ENCODE measurements around the gene ATP13A2.
"Not testable (repeated sequence)": the region's sequence is repeated elsewhere in the genome, so short reads cannot be mapped to it uniquely, and the experiment has no call there.

The ATP13A2 gene

GRCh38 chr1:16978139-16978538 lies 33.6 kb downstream of the ATP13A2 start:
- no peak for DNase-seq (ENCODE audit: low read depth)

DNA sequence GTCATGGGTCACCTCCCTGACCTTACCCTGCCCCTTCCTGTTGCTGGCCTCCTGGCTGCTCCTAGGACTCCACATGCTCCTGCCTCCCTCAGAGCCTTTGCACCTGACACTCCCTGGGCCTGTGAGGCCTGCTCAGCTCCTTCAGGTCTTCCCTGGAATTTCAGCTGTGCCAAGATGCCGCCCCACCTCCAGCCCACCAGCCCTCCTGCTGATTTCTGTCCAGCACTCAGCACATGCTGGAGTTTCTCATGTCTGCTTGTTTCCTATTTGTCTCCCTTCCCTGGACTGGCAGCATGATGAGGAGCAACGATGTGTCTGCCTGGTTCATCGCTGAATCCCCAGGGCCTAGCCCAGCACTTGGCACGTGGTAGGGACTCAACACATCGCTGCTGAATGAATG lies 34.4 kb downstream of the ATP13A2 start:
- no peak for DNase-seq (ENCODE audit: low read depth)

DNA sequence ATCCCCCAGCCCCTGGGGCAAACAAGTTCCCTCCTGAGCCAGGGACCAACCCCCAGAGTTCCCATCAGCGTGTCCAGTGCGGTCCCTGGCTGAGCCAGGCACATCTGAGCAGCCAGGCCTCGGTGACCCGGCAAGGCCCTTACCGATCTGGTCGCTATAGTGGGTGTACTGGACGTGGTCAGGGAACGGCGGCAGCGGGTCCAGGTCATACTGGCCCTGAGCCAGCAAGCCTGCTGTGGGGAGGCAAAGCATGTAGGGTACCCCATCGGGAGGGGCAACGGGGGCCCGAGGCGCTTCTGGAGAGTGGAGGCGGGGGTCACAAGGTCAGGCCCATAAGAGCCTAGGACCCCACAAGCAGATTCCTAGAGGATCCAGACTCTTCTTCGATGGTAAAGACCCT lies 34.8 kb downstream of the ATP13A2 start:
- DNase-seq (ENCODE audit: low read depth): no peak

GRCh38 chr1:16975838-16976237 lies 35.9 kb downstream of the ATP13A2 start:
- DNase-seq (ENCODE audit: low read depth): no peak

DNA sequence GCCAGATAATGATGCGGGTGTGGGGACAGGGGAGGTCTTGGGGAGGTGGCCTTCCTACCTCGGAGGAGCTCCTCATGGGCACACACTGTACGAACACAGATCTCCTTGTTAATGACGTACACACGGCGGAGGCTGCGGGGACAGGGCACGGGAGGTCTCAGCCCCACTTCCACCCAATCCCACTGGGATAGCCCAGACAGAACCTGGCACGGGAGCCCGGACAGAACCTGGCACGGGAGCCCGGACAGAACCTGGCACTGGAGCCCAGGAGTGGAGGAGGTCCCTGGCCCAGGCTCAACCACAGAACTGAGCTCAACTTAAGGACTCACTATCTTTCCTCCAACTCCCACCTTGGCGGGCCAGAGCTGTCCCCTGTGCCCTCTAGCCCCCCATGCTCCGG lies 36.5 kb downstream of the ATP13A2 start:
- no peak for DNase-seq (ENCODE audit: low read depth)

DNA sequence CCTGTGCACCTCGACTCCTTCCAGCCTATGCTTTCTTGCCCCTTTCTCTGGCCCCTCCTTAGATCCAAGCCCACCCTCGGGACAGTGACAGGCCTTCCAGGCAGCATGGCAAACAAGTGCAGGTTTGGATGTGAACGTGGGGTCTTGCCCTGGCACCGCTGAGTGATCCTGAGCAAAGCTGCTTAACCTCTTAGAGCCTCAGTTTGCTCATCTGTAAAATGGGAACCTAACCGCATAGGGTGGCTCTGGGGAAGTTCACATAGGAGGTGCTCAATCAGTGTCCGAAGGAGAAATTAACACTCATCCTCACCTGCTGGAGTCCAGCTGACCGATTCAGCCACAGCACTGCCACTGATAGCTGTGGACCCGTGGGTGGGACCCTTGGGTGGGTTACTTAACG lies 38.5 kb downstream of the ATP13A2 start:
- no peak for DNase-seq (ENCODE audit: low read depth)

DNA sequence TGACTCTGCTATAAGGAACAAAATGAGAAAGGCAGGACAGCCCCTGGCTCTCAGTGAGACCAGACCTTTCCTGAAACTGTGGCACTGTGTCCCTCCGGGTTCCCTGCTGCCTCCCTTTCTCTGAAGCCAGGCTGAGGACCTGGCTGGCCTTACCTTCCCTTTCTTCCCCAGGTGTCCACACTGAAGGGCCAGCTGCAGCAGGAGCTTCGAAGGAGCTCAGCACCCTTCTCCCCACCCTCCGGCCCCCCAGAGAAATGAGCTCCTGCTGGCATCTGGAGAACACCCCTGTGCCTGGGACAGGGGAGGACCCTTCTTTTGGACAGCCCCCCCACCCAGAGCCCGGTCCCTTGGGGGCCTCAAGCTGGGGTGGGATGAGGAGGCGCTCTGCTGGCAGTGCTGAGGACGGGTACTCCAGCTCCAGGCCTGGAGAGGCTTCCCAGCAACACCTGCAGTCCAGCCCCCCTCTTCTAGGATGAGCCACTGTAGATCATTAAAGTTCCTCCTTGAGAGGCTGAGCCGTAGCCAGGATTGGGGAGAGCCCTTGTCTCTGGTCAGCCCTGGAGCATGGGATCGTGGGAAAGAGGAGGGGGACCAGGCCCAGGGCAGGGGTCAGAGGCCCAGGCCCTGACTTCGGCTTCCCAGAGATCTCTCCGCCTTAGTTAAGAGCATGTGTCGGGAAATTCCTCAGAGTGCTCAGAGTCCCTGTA lies 39.4 kb downstream of the ATP13A2 start:
- DNase-seq (ENCODE audit: low read depth): no peak

DNA sequence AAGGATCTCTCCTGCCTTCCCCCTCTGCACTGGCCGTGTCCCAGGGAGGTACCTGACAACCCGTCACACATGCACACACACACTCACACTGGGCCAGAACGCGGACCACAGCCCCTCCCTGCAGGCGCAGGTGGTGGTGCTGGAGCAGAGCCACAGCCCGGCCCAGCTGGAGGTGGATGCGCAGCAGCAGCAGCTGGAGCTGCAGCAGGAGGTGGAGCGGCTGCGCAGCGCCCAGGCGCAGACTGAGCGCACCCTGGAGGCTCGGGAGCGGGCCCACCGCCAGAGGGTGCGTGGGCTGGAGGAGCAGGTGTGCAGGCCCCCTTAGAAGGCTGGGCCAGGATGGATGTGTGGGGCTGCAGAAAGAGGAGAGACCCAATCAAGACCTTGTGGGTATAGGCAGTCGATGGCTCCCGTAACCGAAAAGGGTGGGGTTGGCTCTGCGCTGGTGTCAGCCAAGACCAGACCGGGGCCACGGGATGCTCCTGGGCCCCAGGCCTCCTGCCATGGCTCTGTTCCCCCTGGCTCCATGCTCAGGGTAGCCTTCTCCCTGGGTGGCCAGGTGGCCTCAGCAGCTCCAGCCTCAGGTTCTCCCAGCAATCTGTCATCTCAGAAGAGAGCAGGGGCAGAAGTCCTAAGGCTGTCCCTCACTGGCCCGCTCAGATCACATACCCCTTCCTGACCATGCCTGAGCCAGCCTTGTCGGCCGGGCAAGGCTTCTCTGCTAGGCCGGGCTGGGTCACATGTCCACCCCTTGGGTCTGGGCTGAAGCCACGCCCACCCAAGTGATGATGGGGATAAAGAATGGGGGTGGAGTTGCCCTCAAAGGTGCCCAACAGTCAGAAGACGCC lies 40.2 kb downstream of the ATP13A2 start:
- DNase-seq (ENCODE audit: low read depth): no peak

DNA sequence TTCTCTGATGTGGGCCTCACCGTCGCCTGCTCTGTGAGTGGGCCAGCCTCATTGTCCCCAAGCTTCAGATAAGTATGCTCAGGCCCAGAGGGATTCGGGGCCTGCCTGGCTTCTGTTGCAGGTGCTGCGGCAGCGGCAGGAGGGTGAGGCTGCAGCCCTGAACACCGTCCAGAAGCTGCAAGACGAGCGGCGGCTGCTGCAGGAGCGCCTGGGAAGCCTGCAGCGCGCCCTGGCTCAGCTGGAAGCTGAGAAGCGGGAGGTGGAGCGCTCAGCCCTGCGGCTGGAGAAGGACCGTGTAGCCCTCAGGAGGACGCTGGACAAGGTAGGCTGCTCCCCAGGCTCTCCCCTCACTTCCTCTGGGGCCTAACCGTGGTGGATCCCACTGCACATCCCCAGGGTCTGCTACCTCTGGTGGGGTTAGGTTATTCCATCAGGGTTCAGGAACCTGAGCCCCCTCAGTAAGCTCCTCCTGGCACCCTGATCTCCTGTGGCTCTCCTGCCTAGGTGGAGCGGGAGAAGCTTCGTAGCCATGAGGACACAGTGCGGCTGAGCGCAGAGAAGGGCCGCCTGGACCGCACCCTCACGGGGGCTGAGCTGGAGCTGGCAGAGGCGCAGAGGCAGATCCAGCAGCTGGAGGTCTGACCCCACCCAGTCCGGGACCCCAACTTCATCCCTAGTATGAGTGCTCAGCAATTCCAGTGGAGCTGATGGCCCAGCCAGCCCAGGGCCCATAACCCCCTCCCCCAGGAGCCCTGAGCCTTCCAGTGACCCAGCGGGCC lies 41.4 kb downstream of the ATP13A2 start:
- DNase-seq (ENCODE audit: low read depth): no peak

- DNase-seq (ENCODE audit: low read depth): no peak
Observed at GRCh38 chr1:16969651-16970050, 42.1 kb downstream of the ATP13A2 start.

DNA sequence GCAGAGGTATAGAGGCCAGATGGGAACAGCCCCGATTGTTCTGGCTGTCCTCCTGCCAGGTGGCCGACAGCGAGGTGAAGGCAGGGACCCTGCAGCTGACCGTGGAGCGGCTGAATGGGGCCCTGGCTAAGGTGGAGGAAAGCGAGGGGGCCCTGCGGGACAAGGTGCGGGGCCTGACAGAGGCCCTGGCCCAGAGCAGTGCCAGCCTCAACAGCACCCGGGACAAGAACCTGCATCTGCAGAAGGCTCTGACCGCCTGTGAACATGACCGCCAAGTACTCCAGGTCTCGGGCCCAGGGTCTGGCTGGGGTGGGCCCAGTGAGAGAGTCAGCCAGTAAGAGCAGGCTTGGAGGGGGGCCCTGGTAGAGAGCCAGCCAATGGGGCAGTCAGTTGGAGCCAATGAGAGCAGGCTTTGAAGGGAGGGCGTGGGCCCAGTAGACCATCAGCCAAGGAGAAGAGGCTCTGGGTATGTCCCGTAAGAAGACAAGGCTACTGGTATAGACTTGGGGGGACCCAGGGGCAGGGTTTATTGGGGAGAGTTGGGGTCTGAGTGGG lies 42.6 kb downstream of the ATP13A2 start:
- DNase-seq (ENCODE audit: low read depth): no peak

GRCh38 chr1:16968372-16968771 lies 43.4 kb downstream of the ATP13A2 start:
- no peak for DNase-seq (ENCODE audit: low read depth)

DNA sequence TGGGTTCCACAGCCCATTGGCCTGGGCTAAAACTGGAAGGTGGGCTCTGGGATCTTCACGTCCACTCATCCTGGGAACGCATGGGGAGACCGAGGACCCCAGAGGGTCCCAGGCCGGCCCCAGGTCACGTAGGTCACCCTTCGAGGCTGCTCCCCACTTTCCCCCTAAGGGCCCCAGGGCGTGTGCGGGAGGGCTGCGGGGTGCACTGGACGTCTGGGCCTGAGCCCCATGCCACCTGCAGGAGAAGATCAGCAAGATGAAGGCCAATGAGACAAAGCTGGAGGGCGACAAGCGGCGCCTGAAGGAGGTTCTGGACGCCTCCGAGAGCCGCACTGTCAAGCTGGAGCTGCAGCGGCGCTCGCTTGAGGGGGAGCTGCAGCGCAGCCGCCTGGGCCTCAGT lies 43.8 kb downstream of the ATP13A2 start:
- DNase-seq (ENCODE audit: low read depth): no peak

DNA sequence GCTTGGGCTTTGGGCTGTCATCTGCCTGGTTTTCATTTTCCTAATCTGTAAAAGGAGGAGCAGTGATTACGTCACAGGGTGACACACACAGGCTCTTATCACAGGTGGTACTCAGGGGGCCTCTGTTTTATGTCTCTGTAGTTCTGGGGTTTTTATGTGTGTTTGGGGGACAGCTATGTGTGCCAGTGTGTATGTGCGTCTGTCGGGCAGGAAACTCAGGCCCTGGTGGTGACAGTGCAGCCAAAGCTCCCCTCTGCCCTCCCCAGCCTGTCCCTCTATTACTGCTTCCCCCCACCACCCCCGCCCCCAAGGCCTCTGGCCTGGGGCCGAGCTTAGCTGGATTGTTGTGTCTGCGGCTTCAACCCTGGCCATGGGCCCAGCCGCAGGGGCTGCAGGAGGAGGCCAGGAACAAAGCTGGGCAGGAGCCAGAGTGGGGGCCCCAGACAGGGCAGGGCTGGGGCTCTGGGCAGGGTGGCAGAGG lies 44.6 kb downstream of the ATP13A2 start:
- no peak for DNase-seq (ENCODE audit: low read depth)

DNA sequence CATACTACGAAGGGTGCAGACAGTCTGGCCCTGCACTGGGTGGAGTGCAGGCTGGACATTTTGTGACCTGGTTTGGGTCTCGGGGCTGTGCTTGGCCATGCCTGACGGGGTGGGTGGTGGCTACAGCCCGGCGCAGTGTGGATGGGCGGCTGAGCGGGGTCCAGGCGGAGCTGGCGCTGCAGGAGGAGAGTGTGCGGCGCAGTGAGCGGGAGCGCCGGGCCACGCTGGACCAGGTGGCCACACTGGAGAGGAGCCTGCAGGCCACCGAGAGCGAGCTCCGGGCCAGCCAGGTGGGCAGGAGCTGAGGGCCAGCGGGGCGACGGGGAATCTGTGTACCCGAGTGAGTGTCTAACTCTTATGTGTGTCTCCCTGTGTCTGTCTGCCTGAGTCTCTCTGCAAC lies 45.4 kb downstream of the ATP13A2 start:
- DNase-seq (ENCODE audit: low read depth): no peak

- no peak for DNase-seq (ENCODE audit: low read depth)
Observed at GRCh38 chr1:16965486-16966067, 46.2 kb downstream of the ATP13A2 start.

- DNase-seq (ENCODE audit: low read depth): not testable (repeated sequence)
Observed at GRCh38 chr1:16964169-16964568, 47.6 kb downstream of the ATP13A2 start.

GRCh38 chr1:16961297-16962133 lies 50.2 kb downstream of the ATP13A2 start:
- DNase-seq (ENCODE audit: low read depth): no peak

GRCh38 chr1:16960560-16961296 lies 51.0 kb downstream of the ATP13A2 start:
- DNase-seq (ENCODE audit: low read depth): peak; percentile 56

DNA sequence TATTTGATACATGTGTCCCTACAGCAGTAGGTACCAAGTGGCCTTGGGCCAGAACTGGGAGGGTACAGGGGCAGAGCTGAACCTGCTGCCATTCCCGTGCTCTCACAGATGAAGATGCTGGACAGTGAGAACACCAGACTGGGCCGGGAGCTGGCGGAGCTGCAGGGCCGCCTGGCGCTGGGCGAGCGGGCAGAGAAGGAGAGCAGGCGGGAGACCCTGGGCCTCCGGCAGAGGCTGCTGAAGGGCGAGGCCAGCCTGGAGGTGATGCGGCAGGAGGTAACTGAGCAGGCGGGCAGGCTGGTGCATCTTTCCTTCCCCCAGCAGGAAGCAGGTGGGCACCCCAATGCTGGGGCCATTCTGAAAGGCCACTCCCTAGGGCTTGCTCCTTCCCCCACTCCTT lies 53.3 kb downstream of the ATP13A2 start:
- DNase-seq (ENCODE audit: low read depth): no peak
